Stimulated activated CD4-positive, alpha-beta T cell treated with anti-CD3 and anti-CD28 coated beads, TNF-alpha, amount 100 ng/mL, for 24 hours (primary cell): Measurements from ENCODE around the gene SRPRB.

Experiments used
- DNase-seq, 3 experiments: peaks; one replicate each; pipeline ENCODE4 v3.0.0-alpha.2; 2020; ENCODE audit warnings: low read depth in 3 of 3

Gene SRPRB

GRCh38 chr3:133840767-133841166 lies 35.2 kb downstream of the SRPRB start:
- DNase-seq = no peak

DNA sequence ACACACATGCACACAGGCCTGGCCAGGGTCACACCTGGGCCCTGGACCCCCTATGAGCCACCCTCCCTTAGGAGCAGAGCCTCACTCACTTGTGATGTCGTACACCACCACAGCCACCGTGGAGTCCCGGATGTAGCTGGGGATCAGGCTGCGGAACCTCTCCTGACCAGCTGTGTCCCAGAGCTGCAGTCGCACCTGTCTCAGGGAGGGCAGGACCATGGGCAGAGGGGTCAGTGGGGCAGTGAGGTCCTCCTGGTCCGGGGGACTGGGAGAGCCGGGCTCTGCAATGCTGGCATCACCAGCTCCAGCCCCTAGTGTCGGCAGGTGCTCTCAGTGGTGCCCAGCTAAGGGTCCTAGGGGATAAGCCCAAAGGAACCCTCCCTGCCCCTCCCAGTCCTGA lies 35.6 kb downstream of the SRPRB start:
- no peak for DNase-seq

DNA sequence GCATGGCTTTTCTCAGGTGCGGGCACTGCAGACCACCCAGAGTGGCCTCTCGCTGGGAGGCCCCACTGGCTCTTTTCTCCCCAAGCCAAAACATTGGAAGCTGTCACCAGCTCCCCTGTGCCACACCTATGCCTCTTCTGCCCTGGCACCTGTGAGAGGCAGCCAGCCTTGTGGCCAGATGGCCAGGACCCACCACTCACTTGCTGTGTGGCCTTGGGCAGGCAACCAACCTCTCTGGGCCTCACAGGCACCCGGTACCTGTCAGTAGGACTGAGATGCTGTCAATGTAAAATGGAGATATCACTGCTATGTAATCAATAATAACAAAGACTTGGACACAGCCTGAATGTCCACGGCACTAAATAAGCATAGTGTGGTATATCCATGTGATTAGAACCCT lies 36.5 kb downstream of the SRPRB start:
- no peak for DNase-seq

DNA sequence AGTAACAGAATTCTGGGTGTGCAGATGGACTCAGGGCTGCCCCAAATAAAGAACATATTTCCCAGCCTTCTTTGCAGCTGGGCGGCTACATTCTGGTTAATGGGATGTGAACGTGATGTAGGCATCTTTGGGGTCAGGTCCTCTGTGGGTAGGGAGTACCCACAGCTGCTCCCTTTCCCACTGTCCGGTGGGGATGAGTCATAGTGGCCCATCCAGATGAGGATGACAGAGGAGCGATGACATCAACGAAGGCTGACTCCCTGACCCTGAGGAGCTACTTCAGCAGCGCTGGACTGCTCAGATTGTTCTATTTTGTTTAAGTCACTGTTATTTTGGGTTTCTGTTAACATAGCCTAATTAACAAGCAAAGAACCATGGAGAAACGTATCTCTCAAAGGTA lies 38.0 kb downstream of the SRPRB start:
- no peak for DNase-seq

GRCh38 chr3:133845127-133845526 lies 39.5 kb downstream of the SRPRB start:
- DNase-seq = no peak

DNA sequence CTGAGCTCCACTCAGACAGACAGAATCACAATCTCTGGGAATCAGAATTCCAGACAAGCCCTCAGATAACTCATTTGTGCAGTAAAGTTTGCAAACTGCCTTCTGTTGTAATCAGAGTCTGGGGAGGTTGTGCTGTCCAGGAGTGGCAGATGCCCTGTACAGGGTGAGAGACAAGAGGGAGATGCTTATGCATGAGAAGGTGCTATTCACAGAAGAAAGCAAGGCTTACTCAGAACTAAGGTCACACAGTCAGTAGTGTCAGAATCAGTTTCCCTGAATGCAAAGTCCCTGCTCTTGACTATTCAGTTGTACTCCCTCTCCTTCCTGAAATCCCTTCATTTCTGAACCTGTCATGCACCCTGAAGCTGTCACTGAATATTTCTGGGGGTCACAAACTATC lies 43.7 kb downstream of the SRPRB start:
- no peak for DNase-seq

- no peak for DNase-seq
Observed at GRCh38 chr3:133850034-133850433, 44.4 kb downstream of the SRPRB start.

DNA sequence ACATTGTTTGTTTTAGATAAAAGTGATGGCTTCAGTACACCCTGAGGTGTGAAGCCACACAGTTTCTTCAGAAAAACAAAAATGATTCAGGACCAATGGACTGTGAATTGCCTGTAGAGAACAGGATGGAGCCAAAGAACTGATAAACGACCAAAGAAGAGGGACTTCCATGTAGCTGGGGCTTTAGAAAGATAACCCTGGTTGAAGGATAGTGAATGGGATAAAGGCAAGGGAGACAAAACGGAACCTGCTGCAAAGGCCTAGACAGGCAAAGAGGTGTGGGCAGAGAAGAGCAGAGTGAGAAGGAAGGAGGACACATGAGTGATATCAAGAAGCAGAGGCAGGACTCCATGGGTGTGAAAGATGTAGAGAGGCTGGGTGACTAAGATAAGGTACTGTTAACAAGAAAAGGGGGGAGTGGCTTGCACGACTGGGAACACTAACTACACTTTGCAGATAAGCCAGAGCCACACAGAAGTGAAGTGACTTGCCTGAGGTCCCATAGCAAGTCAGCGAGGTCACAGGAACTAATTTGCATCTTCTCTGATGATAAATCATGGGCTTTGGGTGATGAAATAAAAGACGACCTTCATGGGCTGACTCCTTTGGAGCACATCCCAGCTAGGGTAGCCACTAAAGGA lies 45.8 kb downstream of the SRPRB start:
- no peak for DNase-seq

DNA sequence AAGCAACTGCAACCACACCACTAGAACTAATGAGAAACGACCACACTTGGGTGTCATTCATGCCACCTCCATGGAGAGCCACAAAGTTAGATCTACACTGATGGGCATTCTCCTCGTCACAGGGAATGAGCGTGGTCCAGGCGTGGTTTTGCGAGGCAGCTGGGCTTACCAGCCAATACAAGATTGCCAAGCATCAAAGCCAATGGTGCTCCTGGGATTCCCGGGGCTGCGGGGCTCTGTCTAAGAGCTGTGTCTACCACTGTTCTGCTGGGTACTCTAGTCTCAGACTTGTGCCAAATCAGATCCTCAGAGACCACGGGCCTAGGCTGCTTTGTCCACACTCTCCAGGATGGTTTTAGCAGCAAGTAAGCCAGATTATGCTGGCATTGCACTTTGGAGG lies 46.3 kb downstream of the SRPRB start:
- no peak for DNase-seq

DNA sequence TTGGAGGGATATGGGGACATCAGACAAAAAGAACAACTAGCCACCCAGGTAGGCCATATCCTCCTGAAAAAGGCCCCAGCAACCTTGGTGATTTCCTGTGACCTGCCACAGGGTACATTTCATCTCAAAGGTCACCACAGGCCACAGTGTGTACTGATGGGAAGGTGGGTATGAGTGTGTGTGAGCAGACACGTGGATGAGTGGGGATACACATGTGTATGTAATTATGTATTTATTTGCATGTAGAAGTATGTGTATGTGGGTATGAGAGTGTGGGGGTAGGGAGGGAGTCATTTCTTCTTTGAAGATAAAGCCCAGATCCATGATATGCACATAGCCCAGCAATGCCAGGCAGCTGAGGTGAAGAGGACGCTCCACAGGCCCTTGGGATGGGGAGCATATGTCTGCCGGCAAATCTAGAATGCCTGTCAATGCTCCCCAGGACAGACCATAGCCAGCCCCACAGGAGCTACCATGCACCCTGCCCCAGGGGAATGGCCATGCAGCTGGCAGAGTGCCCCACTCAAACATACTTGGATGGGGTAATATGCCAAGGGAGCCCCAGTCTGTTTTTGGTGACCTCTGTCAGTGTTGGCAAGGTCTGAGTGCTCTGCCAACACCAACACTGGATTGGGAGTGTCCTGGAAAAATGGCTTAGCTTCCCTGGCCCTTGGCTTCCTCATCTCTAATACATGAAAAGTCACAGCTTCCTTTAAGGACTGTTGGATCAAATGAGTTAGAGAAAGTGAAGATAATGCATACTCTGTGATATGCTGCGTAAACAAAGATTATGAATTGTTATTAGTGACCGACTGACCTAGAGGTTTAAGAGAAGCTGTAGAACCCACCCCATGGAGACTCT lies 47.7 kb downstream of the SRPRB start:
- DNase-seq = no peak

DNA sequence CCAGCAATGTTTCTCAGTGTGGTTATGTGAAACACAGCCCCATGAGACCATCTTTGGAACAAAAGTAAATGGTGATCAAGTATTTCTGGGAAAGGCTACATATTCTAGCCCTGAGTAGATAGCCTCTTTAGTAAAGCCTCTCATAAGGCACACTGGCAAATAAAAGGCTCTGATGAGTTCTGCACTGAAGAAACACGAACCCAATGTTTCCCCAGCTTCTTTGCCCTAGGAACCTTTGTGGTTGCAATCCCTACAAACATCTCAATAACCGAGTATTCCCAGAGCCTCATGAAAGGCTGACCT lies 48.3 kb downstream of the SRPRB start:
- no peak for DNase-seq

DNA sequence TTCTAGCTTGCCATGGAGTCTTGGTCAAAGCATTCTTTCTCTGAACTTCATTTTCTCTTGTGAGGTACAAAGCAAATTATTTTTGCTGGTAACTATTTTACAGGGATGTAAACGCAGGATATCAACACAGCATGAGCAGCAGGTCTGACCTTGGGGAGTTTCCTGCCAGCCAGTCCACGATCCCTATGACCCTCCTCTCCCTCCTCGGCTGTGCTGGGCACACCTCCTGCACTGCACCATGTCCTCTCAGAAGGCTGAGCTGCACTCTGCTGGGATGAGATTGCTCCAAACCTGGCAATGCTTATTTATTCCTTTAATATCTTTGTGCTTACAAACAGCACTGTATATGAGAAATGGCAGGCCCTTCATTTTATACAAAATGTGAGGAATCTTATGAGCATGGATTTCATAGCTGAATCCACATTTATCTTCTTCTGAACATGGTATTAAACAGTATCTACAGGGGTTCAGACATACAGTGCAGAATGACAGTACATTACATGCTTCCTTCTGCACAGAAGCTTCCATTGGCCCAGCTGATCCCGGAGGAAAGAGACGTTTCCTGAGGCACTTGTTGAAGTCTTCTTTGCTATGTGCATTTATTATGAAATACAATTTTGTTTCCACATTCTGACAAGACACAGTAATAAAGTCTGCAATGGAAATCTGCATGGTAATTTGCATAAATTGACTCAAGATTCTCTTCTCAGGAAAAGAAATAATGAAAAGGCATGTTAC lies 48.8 kb downstream of the SRPRB start:
- DNase-seq = no peak

DNA sequence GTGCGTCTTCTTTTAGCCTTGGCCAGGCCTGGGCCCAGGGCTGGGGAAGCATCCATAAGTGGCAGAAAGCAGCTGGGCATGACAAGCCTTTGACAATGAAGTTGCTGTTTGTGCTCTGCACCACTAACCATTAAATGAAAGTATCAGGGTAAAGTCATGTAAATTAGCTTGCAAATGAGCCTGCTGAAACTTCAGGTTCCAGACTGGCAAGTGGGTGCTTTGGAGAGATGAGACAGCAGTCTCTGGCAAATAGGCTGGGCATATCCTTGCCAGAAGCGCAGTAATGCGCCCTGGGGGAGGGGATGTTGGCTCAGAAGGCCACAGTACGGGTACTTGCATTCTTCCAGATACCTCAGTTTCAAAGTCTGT lies 49.4 kb downstream of the SRPRB start:
- DNase-seq = no peak

- no peak for DNase-seq
Observed at GRCh38 chr3:133855772-133856171, 50.2 kb downstream of the SRPRB start.

DNA sequence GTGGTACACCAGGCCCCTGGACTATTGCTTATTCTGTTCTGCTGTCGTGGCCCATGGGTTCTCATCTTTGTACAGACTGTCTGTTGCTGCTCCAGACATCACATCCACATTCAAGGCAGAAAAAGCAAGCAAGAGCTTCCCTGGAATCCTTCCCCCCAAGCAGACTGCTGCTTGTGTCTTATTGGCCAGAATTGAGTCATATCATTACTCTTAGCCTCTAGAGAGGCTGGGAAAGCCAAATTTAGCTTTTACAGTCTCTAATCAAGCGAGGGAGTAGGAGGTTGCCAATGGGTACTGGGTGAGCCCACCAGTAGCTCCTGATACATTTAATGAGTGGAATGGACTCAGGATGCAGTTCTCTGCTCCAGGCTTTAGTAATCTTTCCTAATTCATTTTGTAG lies 50.7 kb downstream of the SRPRB start:
- DNase-seq = no peak

DNA sequence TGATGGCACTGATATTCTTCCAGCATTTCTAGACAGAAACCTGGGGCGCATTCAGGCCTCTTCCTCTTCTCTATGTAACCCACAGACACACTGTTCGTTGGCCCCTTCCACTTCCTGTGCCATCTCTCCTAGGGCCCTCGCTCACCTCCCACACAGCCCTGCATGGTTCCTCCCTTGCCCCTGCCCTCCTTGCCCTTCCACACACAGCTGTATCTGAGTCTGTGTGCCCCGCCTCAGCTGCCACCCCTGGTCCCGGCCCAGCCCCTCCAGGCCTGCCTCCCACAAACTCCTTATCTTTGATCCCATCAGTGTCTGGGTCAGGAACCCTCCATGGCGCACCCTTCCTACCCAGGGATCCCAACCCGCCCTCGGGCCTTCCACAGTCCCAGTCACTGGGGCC lies 52.2 kb downstream of the SRPRB start:
- no peak for DNase-seq

DNA sequence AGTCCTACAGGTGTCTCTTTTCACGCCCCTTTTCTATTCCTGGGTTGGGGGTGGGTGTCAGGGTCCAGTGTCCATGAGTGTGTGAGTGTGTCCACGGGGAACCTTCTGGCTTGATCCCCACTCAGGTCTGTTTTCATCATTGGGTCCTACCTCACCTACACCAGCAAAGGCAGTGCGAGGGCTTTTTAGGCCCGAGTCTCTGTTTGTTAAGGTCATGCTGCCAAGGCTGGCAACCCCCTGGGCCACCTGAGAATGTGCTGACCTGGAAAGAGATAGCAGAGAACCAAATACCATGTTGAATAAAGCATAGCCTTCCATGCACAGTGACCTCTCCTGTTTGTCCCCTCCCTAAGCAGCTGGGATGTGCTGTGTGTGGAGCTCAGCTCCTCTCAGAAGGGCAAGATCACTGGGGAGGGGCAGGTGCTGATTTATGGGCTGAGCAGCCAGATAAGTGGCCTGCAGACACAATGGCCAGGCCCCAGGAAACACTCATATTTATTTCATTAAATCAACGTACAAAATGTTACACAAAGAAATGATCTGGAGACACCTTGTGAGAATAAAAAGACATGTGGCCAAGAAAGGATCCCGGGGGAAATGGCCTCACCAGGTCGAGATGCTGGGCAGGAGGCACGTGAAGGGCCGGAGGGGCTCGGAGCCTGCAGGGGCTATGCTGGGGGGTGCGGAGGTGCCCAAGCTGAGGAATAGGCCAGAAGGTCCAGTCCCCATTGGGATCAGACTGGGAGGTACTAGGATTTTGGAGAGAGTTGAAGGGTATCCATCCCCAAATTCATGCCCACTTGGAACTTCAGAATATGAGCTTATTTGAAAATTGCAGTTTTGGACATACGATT lies 54.0 kb downstream of the SRPRB start:
- no peak for DNase-seq

DNA sequence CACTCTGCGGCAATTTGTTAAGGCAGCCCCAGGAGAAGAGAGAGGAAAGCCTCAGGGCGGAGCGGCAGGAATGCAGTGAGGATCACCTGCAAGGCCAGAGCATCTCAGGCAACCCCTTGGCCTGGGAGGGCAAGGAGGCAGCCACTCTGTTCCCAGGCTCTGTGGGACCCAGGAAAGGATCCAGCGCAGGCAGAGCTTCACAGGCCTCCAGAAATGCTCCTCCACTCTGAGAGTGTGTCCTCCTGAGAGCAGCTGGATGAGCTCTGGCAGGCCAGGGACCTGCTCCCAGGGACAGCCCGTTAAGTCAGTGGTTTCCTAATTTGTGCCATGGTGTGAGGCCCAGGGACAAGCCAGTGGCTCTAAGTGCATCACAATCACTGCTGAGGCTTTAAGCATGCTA lies 54.9 kb downstream of the SRPRB start:
- no peak for DNase-seq

- no peak for DNase-seq
Observed at GRCh38 chr3:133862161-133862560, 56.5 kb downstream of the SRPRB start.

DNA sequence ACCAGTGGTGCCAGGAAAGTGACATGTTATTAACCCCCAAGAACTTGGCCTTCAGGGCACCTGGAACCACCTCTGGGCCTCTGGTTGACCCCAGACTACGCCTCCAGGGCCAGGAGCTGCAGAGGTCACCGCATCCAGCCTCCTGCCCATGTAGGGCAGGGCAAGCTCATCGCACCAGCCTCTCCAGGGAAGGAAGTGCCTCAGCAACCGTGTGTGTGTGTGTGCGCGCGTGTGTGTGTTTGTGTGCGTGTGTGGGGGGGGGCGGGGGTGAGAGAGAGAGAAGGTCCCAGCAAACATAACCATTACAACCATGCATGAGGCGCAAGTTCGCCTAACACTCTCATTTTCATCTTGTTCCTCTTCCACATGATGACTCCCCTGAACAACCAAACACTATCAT lies 58.3 kb downstream of the SRPRB start:
- DNase-seq = no peak

DNA sequence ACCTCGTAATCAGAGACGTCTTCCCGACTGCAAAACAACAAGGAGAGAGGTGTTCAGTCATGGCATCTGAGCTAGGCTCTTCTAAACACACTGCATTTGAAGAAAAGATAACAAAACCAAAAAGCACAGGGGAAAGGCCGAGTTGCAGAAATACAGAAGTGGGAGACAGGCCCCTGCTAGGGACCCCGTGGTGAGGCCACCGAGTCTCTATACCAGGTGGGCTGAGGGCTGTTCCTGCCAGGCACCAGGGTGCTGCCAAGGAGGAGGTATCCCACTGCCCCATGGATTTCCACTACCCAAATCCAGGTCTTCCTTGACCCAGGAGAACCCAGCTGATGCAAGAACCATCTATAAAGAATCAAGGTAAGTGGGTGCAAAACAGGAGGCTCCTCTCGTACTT lies 59.0 kb downstream of the SRPRB start:
- DNase-seq = no peak
